ENCODE measurements around the gene NOM1. TPM values are rescaled to one million over a fixed set of nuclear protein-coding genes. Genes with fewer than 3 reads are reported as not detected.

NOM1 gene
- total RNA-seq, 4 donors from 2014 or later = 18.8 to 51.5 (median 31.8) TPM

- Histone ChIP-seq H3K4me3 (no peak overlapping the region), H3K9me3 (no peaks in the 10 kb centered on the region), H3K36me3 (no peaks in the 10 kb centered on the region), H3K4me1 (peaks cover 41% of the 10 kb centered on the region), H3K27ac (no peak overlapping the region), H3K27me3 (peaks cover 100% of the 10 kb centered on the region)
- WGBS = 9% methylated on average over 10 of the region's 11 CpGs
- peak in 1 of 2 donors; percentile 34 for DNase-seq (ENCODE audit: low spot score in 2 of 2)
- TF ChIP-seq POLR2A (IDR thresholded peaks at IDR 0.05) = no peak
- no peak for TF ChIP-seq EP300 (IDR thresholded peaks at IDR 0.05)
- no peak for TF ChIP-seq POLR2AphosphoS5 (IDR thresholded peaks at IDR 0.05)
- TF ChIP-seq CTCF (IDR thresholded peaks at IDR 0.05) = no peak
These were observed 66.5 kb downstream of the NOM1 start for GRCh38 chr7:157016024-157016351.

- H3K27ac ChIP-seq = no peak overlapping the region
- DNase-seq (ENCODE audit: low spot score in 2 of 2) = peak in 1 of 2 donors; percentile 43
- H3K27me3 ChIP-seq = peaks cover 100% of the 10 kb centered on the region
- peaks cover 41% of the 10 kb centered on the region for H3K4me1 ChIP-seq
- no peak for TF ChIP-seq POLR2AphosphoS5 (IDR thresholded peaks at IDR 0.05)
- TF ChIP-seq CTCF (IDR thresholded peaks at IDR 0.05) = no peak
- no peak for TF ChIP-seq POLR2A (IDR thresholded peaks at IDR 0.05)
- TF ChIP-seq EP300 (IDR thresholded peaks at IDR 0.05) = no peak
- H3K36me3 ChIP-seq = no peaks in the 10 kb centered on the region
- no peaks in the 10 kb centered on the region for H3K9me3 ChIP-seq
- no peak overlapping the region for H3K4me3 ChIP-seq
- 4% methylated on average over 15 of the region's 16 CpGs for WGBS
These were observed 67.0 kb downstream of the NOM1 start for GRCh38 chr7:157016352-157017041.

- 15% methylated on average over 10 of the region's 11 CpGs for WGBS
- Histone ChIP-seq H3K9me3 (no peaks in the 10 kb centered on the region), H3K4me1 (peaks cover 42% of the 10 kb centered on the region), H3K4me3 (no peak overlapping the region), H3K36me3 (no peaks in the 10 kb centered on the region), H3K27ac (no peak overlapping the region), H3K27me3 (peaks cover 100% of the 10 kb centered on the region)
- peak in 1 of 2 donors; percentile 47 for DNase-seq (ENCODE audit: low spot score in 2 of 2)
- no peak for TF ChIP-seq EP300 (IDR thresholded peaks at IDR 0.05)
- no peak for TF ChIP-seq CTCF (IDR thresholded peaks at IDR 0.05)
- no peak for TF ChIP-seq POLR2A (IDR thresholded peaks at IDR 0.05)
These were observed 67.6 kb downstream of the NOM1 start for GRCh38 chr7:157017149-157017548.

- TF ChIP-seq POLR2AphosphoS5 (IDR thresholded peaks at IDR 0.05) (no peak), CTCF (IDR thresholded peaks at IDR 0.05) (no peak), EP300 (IDR thresholded peaks at IDR 0.05) (no peak), POLR2A (IDR thresholded peaks at IDR 0.05) (no peak)
- peaks cover 100% of the 10 kb centered on the region for H3K27me3 ChIP-seq
- DNase-seq (ENCODE audit: low spot score in 2 of 2) = peak in 1 of 2 donors; percentile 49
These were observed 68.3 kb downstream of the NOM1 start for GRCh38 chr7:157017603-157018327.

GRCh38 chr7:157018328-157018996 lies 69.0 kb downstream of the NOM1 start:
- Histone ChIP-seq H3K36me3 (no peaks in the 10 kb centered on the region), H3K4me1 (peaks cover 44% of the 10 kb centered on the region), H3K27ac (no peak overlapping the region), H3K27me3 (peaks cover 100% of the 10 kb centered on the region), H3K9me3 (no peaks in the 10 kb centered on the region), H3K4me3 (peak overlapping the region; percentile 24)
- TF ChIP-seq CTCF (IDR thresholded peaks at IDR 0.05) (no peak), EP300 (IDR thresholded peaks at IDR 0.05) (no peak), POLR2AphosphoS5 (IDR thresholded peaks at IDR 0.05) (no peak), POLR2A (IDR thresholded peaks at IDR 0.05) (no peak)
- peak in 1 of 2 donors; percentile 39 for DNase-seq (ENCODE audit: low spot score in 2 of 2)
- WGBS = 4% methylated on average over 16 of the region's 49 CpGs

More at GRCh38 chr7:157017603-157018327, 68.3 kb downstream of the NOM1 start:
- no peak overlapping the region for H3K4me3 ChIP-seq
- H3K27ac ChIP-seq = no peak overlapping the region
- peaks cover 44% of the 10 kb centered on the region for H3K4me1 ChIP-seq
- H3K36me3 ChIP-seq = no peaks in the 10 kb centered on the region
- 11% methylated on average over 16 of the region's 48 CpGs for WGBS
- no peaks in the 10 kb centered on the region for H3K9me3 ChIP-seq

Measured in suprapubic skin (tissue), 4 donors.